K562 (cell line): ENCODE measurements around the gene DYNC2H1. TPM values are rescaled to one million over a fixed set of nuclear protein-coding genes. Genes with fewer than 3 reads are reported as not detected.

ENCODE experiments used
- ARID2 ChIP-seq: fragments of 450-650 bp; IDR thresholded peaks from 2 replicates; pipeline ENCODE4 v1.6.1; 2017; ENCODE audit warnings: antibody characterized with exemption, mild to moderate bottlenecking
- BHLHE40 ChIP-seq: IDR thresholded peaks from 2 replicates; pipeline ENCODE4 v1.6.1; 2011; ENCODE audit warnings: low read length, improper control_type of control experiment
- BRF2 ChIP-seq: IDR thresholded peaks from 3 replicates; pipeline ENCODE4 v1.6.1; 2011; ENCODE audit warnings: borderline replicate concordance, mild to moderate bottlenecking; ENCODE audit not compliant: insufficient read length, insufficient read depth
- CBX8 ChIP-seq: fragments of 200-600 bp; sonication (generic); IDR thresholded peaks from 2 replicates; pipeline ENCODE4 v1.6.1; 2012; ENCODE audit warnings: borderline replicate concordance, mixed run types, low read depth, mild to moderate bottlenecking, moderate library complexity, mixed read lengths, low read length, control low read depth, inconsistent platforms; ENCODE audit not compliant: poor library complexity, severe bottlenecking; ENCODE audit errors: extremely low read depth
- GATA2 ChIP-seq: sonication (generic); formaldehyde crosslinking; IDR thresholded peaks from 2 replicates; pipeline ENCODE4 v1.4.0; 2020; ENCODE audit warnings: mild to moderate bottlenecking, missing genetic modification reagents
- GTF2A2 ChIP-seq: IDR thresholded peaks from 2 replicates; pipeline ENCODE4 v1.6.1; 2016; ENCODE audit warnings: mild to moderate bottlenecking, missing genetic modification characterization, missing compliant biosample characterization
- IRF9 ChIP-seq: fragments of 450-650 bp; IDR thresholded peaks from 2 replicates; pipeline ENCODE4 v1.6.1; 2016; ENCODE audit warnings: missing biosample characterization, missing genetic modification characterization
- LCOR ChIP-seq: sonication (generic); formaldehyde crosslinking; IDR thresholded peaks from 2 replicates; pipeline ENCODE4 v1.8.0; 2022; ENCODE audit warnings: mild to moderate bottlenecking, missing genetic modification reagents
- NFRKB ChIP-seq: fragments of 450-650 bp; IDR thresholded peaks from 2 replicates; pipeline ENCODE4 v1.6.1; 2016; ENCODE audit warnings: low read depth
- NR2C2 ChIP-seq, 2 experiments: fragments of 200-800 bp in 1 of 2; sonication (Bioruptor generic) in 1 of 2; sonication (generic) in 1 of 2; formaldehyde crosslinking in 1 of 2; IDR thresholded peaks; 2 replicates each; pipeline versions ENCODE4 v1.6.1 to v1.8.0; 2016 to 2022; ENCODE audit warnings: mild to moderate bottlenecking in 1 of 2, missing compliant biosample characterization in 1 of 2, missing genetic modification characterization in 1 of 2, missing genetic modification reagents in 1 of 2
- RBM22 ChIP-seq: fragments of 200-400 bp; formaldehyde crosslinking; IDR thresholded peaks from 2 replicates; pipeline ENCODE4 v1.6.1; 2018; ENCODE audit warnings: low read length, low read depth; ENCODE audit not compliant: poor library complexity, severe bottlenecking
- RBM39 ChIP-seq: fragments of 200-400 bp; formaldehyde crosslinking; optimal IDR thresholded peaks from 2 replicates; pipeline ENCODE3; 2018; ENCODE audit warnings: low read depth, low read length
- SRSF1 ChIP-seq: fragments of 200-400 bp; formaldehyde crosslinking; IDR thresholded peaks from 2 replicates; pipeline ENCODE4 v1.6.1; 2017; ENCODE audit warnings: mild to moderate bottlenecking, low read depth, low read length, moderate library complexity
- TCF3 ChIP-seq: sonication (generic); formaldehyde crosslinking; IDR thresholded peaks from 2 replicates; pipeline ENCODE4 v1.4.0; 2020; ENCODE audit warnings: mild to moderate bottlenecking, missing genetic modification reagents
- TSHZ1 ChIP-seq: fragments of 250-450 bp; sonication (Bioruptor Pico); IDR thresholded peaks from 2 replicates; pipeline ENCODE4 v1.4.0; 2020; ENCODE audit warnings: mild to moderate bottlenecking, moderate library complexity
- ZC3H11A ChIP-seq: IDR thresholded peaks from 2 replicates; pipeline ENCODE4 v1.6.1; 2012; ENCODE audit warnings: low read depth, low read length, improper control_type of control experiment
- ZNF277 ChIP-seq: fragments of 250-450 bp; sonication (Bioruptor Pico); IDR thresholded peaks from 2 replicates; pipeline ENCODE4 v1.8.0; 2022; ENCODE audit warnings: inconsistent platforms, mild to moderate bottlenecking, moderate library complexity, borderline replicate concordance
- ZNF436 ChIP-seq: fragments of 250-450, 450-650 bp; sonication (Bioruptor Pico); formaldehyde crosslinking; IDR thresholded peaks from 2 replicates; pipeline ENCODE4 v1.7.0; 2020; ENCODE audit warnings: mild to moderate bottlenecking
- ZNF764 ChIP-seq: fragments of 250-450 bp; sonication (Bioruptor Pico); IDR thresholded peaks from 2 replicates; pipeline ENCODE4 v1.4.0; 2020; ENCODE audit warnings: low read depth, mild to moderate bottlenecking, moderate library complexity
- ZNF785 ChIP-seq: fragments of 250-450 bp; sonication (Bioruptor Pico); IDR thresholded peaks from 2 replicates; pipeline ENCODE4 v1.4.0; 2020; ENCODE audit warnings: mild to moderate bottlenecking
- polyA plus RNA-seq, 8 experiments: library from polyadenylated mRNA; depleted of rRNA in 4 of 8; stranded (reverse) in 5 of 8; unstranded in 3 of 8; fragments of >200 nt; fragmentation: Nextera tagmentation in 2 of 8; fragmentation: Illumina TruSeq in 1 of 8; extraction: Ambion mirVana in 2 of 8; extraction: Trizol in 1 of 8; gene quantifications; 2 replicates each; pipeline versions ENCODE4 v1.2.1 to v1.2.3, GENCODE V29; 2011 to 2014; ENCODE audit warnings: inconsistent platforms in 1 of 8, missing spikeins in 1 of 8
- total RNA-seq, 7 experiments: library from RNA; depleted of rRNA in 6 of 7; stranded (reverse); fragments of >200 nt in 6 of 7; fragmentation: Illumina TruSeq in 2 of 7; extraction: Trizol in 2 of 7; gene quantifications; 2 replicates each; pipeline versions ENCODE4 v1.2.1 to v1.2.3, GENCODE V29; 2011 to 2021; ENCODE audit warnings: low replicate concordance in 1 of 7

The DYNC2H1 gene
- total and polyA plus RNA-seq, 9 of the 15 experiments (the other 6 are each of a cell fraction or from before 2014, with no cell fraction given): 0.08 to 0.64 (median 0.20) TPM

- TF ChIP-seq NR2C2 (CRISPR knock-in tag; IDR thresholded peaks at IDR 0.05): no peak
- TF ChIP-seq NR2C2 (tag; IDR thresholded peaks at IDR 0.05): peak; percentile 14; the same call in 1 of the 2 replicates
- no peak for TF ChIP-seq TSHZ1 (CRISPR knock-in tag)
- TF ChIP-seq SRSF1: no peak
- no peak for TF ChIP-seq RBM39
- no peak for TF ChIP-seq CBX8
- no peak for TF ChIP-seq ZNF436 (CRISPR knock-in tag)
- no peak for TF ChIP-seq LCOR (CRISPR knock-in tag)
- peak; percentile 40; the same call in 1 of the 2 replicates for TF ChIP-seq GATA2 (CRISPR knock-in tag)
- no peak for TF ChIP-seq ZNF277
- TF ChIP-seq GTF2A2 (tag): no peak
- TF ChIP-seq BRF2: no peak
- TF ChIP-seq ZNF764: peak; percentile 79; the same call in 1 of the 2 replicates
- TF ChIP-seq BHLHE40: peak; percentile 77
- peak; percentile 99 for TF ChIP-seq RBM22
- no peak for TF ChIP-seq ARID2
- no peak for TF ChIP-seq TCF3 (CRISPR knock-in tag)
- no peak for TF ChIP-seq ZNF785 (CRISPR knock-in tag)
- no peak for TF ChIP-seq ZC3H11A
- TF ChIP-seq IRF9 (tag): no peak
- no peak for TF ChIP-seq NFRKB
Observed at GRCh38 chr11:103108933-103109817, at the start of gene DYNC2H1 (continued).
